Muscle layer of colon (tissue), 2 donors: Measurements from ENCODE around the gene FKBP6.
"Not testable (repeated sequence)": the region's sequence is repeated elsewhere in the genome, so short reads cannot be mapped to it uniquely, and the experiment has no call there.

Source experiments
- H3K27ac ChIP-seq: one replicate; pipeline ENCODE4 v1.7.0; 2013; ENCODE audit warnings: low read depth, mild to moderate bottlenecking, low read length, moderate library complexity
- H3K27me3 ChIP-seq, 2 donors: one replicate each; pipeline ENCODE4 v1.7.0; 2013; ENCODE audit warnings: low read length in 2 of 2, mild to moderate bottlenecking in 2 of 2; ENCODE audit not compliant: insufficient read depth in 2 of 2, control insufficient read depth in 1 of 2
- H3K36me3 ChIP-seq: one replicate; pipeline ENCODE4 v1.7.0; 2013; ENCODE audit warnings: mild to moderate bottlenecking, low read length; ENCODE audit not compliant: insufficient read depth
- H3K4me1 ChIP-seq: one replicate; pipeline ENCODE4 v1.7.0; 2013; ENCODE audit warnings: mild to moderate bottlenecking, low read length; ENCODE audit not compliant: insufficient read depth
- H3K4me3 ChIP-seq, 2 donors: one replicate each; pipeline ENCODE4 v1.7.0; 2013; ENCODE audit warnings: low read length in 2 of 2, low read depth in 1 of 2, mild to moderate bottlenecking in 1 of 2, moderate library complexity in 1 of 2
- H3K9ac ChIP-seq: one replicate; pipeline ENCODE4 v1.7.0; 2013; ENCODE audit warnings: low read length
- H3K9me3 ChIP-seq: one replicate; pipeline ENCODE4 v1.7.0; 2013; ENCODE audit warnings: mild to moderate bottlenecking, low read length
- donor health status: abdominal sarcoma.
- donor health status: Adenocarcinoma of cecum.

The FKBP6 gene

DNA sequence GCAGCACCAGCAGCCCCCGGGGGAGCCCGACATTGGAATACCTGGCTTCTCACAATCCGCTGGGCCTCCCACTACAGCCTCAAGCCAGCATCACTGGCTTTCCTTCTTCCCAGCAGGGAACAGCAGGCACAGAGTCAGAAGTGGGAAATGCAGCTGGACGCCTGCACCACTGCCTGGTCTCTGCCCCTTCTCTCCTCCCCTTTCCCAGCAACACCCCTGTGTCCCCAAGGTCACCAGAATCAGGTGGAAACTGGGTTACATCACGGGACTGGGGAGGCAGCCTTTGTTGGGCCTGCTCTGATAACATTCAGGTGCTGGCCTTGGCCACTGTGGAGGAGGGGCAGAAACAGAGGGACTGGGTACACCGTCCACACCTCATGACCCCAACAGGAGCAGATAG is 2.5 kb upstream of the FKBP6 start:
- not testable (repeated sequence) for H3K9ac ChIP-seq, H3K27ac ChIP-seq, H3K4me1 ChIP-seq, H3K36me3 ChIP-seq, H3K27me3 ChIP-seq, H3K9me3 ChIP-seq, H3K4me3 ChIP-seq

DNA sequence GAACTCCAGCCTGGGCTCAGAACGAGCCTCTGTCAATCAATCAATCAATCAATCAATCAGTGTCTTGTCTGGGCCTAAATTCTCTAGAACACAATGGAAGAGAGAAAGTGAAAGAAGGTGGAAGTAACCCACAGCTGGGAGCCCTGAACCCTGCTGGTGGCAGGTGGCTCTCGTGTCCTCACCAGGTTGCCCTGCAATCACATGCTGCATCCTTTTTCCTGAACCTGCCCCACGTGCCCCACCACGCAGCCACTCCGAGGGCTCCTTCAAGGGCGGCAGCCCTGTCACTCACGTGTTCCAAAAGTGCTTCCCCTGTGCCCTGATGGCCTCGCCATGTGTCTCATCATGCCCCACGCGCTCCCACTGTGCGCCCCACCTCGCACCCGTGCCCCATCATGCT is 512 bp upstream of the FKBP6 start:
- H3K27me3 ChIP-seq, H3K4me3 ChIP-seq, H3K9ac ChIP-seq, H3K27ac ChIP-seq, H3K9me3 ChIP-seq, H3K4me1 ChIP-seq, H3K36me3 ChIP-seq: not testable (repeated sequence)

DNA sequence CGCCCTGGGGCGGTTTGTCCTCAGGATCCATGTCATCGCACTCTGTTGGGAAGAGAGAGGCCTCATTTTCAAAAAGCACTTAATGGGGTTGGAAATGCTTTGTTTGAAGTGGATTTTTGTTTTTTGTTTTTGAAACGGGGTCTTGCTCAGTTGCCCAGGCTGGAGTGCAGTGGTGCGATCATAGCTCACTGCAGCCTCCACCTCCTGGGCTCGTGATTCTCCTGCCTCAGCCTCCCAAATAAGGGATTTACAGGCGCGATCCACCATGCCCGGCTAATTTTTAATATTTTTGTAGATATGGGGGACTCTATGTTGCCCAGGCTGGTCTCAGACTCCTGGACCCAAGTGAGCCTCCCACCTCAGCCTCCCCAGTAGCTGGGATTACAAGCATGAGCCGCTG is 735 bp downstream of the FKBP6 start:
- Histone ChIP-seq H3K27ac (no peak overlapping the region), H3K9me3 (no peaks in the 10 kb centered on the region), H3K4me3 (no peak overlapping the region), H3K36me3 (no peaks in the 10 kb centered on the region), H3K27me3 (no peaks in the 10 kb centered on the region), H3K9ac (no peak overlapping the region), H3K4me1 (peaks cover 4% of the 10 kb centered on the region)

DNA sequence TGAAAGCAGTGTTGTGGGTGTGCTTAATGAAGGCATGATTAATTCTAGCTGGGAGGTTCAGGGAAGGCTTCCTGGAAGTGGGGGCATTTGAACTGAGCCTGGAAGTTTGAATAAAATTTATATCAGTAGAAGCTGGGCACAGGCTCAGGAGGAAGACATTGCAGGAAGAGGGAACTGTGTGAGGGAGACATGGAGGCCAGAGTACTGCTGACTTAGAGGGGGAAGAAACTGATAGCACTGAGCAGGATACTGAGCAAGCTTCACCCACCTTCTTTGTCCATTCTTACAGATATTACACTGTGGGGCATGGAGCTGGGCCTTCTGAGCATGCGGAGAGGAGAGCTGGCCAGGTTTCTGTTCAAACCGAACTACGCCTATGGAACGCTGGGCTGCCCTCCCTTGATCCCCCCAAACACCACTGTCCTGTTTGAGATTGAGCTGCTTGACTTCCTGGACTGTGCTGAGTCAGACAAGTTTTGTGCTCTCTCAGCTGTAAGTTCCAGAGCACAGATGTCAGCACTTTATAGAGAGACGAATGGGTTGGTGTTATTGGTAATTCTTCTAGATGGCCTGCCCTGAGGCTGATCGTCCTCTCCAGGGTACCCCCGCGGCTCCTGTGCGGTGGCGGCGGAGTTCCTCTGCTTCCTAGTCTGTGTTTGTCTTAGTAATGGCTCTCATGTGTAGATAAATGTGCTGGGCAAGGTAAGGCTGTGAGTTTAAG is 2.1 kb downstream of the FKBP6 start:
- H3K27ac ChIP-seq: no peak overlapping the region
- no peak overlapping the region for H3K4me3 ChIP-seq
- H3K36me3 ChIP-seq: no peaks in the 10 kb centered on the region
- no peaks in the 10 kb centered on the region for H3K4me1 ChIP-seq
- H3K9me3 ChIP-seq: no peaks in the 10 kb centered on the region
- H3K9ac ChIP-seq: no peak overlapping the region
- H3K27me3 ChIP-seq: no peaks in the 10 kb centered on the region

DNA sequence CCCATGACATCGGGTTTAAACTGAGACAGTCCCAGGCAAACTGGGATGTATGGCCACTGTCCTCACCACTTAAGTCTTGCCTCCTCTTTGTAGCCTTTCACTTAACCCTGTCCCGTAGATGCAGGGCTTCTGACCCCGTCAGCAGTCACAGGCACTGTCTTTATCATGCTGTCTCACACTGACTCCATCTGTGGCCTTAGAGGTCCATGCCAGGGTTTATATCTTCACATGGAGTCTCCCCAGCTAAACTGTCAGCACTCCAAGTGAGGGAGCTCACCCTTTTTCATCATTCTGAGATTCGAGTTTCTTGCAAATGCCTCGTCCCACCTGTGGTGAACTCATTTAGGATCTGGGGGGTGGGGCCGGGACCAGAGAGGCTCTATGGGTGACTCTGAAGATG is 2.8 kb downstream of the FKBP6 start:
- Histone ChIP-seq H3K4me3 (no peak overlapping the region), H3K27ac (no peak overlapping the region), H3K9ac (no peak overlapping the region)

DNA sequence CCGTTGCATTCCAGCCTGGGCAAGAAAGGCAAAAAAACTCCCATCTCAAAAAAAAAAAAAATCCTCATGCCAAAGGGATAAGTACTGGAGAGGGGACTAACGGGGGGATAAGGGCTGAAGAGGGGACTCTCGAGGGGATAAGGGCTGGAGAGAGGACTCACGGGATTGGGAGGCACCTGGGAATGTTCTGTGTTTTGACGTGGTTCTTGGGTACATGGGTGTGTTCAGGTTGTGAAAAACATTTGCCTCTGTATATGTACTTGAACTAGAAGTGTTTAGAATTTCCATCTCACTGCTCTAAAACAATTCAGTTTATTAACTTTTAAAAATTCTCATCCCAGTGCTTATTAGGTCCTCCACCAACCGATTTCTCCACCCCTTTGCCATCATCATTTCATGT is 4.5 kb downstream of the FKBP6 start:
- H3K27ac ChIP-seq: no peak overlapping the region
- H3K36me3 ChIP-seq: no peaks in the 10 kb centered on the region
- H3K27me3 ChIP-seq: no peaks in the 10 kb centered on the region
- H3K4me1 ChIP-seq: no peaks in the 10 kb centered on the region
- H3K4me3 ChIP-seq: no peak overlapping the region
- H3K9me3 ChIP-seq: no peaks in the 10 kb centered on the region
- H3K9ac ChIP-seq: no peak overlapping the region

More for the DNA sequence above, 2.8 kb downstream of the FKBP6 start:
- Histone ChIP-seq H3K27me3 (no peaks in the 10 kb centered on the region), H3K9me3 (no peaks in the 10 kb centered on the region), H3K4me1 (no peaks in the 10 kb centered on the region), H3K36me3 (no peaks in the 10 kb centered on the region)

DNA sequence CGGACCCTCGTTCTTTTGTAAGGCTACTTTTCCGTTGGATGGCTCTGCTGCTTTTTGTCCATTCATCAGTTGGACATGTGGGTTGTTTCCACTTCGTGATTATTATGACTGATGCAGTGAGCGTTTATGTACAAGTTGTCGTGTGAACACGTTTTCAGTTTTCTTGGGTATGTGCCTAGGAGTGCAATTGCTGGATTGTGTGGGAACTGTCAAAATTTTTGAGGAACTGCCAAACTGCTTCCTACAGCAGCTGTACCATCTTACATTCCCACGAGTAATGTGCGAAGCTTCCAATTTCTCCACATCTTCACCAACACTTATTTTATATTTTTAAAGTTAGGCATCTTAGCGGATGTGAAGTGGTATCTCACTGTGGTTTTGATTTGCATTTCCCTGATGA is 10.4 kb downstream of the FKBP6 start:
- H3K4me1 ChIP-seq: peaks cover 5% of the 10 kb centered on the region
- no peaks in the 10 kb centered on the region for H3K36me3 ChIP-seq
- no peak overlapping the region for H3K4me3 ChIP-seq
- H3K9me3 ChIP-seq: no peaks in the 10 kb centered on the region
- no peaks in the 10 kb centered on the region for H3K27me3 ChIP-seq
- H3K9ac ChIP-seq: no peak overlapping the region
- no peak overlapping the region for H3K27ac ChIP-seq

DNA sequence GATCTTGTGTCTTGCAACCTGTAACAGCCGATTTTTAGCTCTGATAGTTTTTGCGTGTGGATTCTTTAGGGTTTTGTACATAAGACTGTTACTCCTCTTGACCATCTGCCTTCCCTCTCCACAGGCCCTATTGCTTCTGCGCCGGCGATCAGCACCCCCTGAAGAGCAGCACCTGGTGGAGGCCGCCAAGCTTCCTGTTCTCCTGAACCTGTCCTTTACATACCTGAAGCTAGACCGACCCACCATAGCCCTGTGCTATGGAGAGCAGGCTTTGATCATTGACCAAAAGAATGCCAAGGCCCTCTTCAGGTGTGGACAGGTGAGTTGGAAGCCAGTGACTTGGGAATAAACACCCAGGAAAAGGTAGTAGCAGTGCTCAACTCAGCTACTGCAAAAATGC is 12.6 kb downstream of the FKBP6 start:
- Histone ChIP-seq H3K9ac (no peak overlapping the region), H3K27me3 (no peaks in the 10 kb centered on the region), H3K4me1 (peaks cover 5% of the 10 kb centered on the region), H3K36me3 (no peaks in the 10 kb centered on the region), H3K4me3 (no peak overlapping the region), H3K27ac (no peak overlapping the region), H3K9me3 (no peaks in the 10 kb centered on the region)

DNA sequence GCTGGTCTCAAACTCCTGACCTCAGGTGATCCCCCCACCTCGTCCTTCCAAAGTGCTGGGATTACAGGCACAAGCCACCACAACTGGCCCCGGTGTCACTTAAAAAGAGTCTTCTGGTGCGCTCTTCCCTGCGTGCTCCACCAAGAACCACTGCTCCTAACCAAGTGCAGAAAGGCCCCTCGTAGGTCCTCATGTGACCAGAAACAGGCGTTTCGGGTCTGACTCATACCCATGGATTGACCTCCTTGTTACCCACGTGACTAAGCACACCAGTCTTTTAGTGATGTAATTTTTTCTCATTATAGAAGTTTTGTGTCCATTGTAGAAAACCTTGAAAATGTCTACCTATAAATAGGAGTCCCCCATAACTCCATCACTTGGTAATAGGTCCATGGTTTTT is 13.9 kb downstream of the FKBP6 start:
- Histone ChIP-seq H3K4me3 (no peak overlapping the region), H3K4me1 (peaks cover 5% of the 10 kb centered on the region), H3K9me3 (no peaks in the 10 kb centered on the region), H3K36me3 (no peaks in the 10 kb centered on the region), H3K27me3 (no peaks in the 10 kb centered on the region), H3K9ac (no peak overlapping the region), H3K27ac (no peak overlapping the region)

DNA sequence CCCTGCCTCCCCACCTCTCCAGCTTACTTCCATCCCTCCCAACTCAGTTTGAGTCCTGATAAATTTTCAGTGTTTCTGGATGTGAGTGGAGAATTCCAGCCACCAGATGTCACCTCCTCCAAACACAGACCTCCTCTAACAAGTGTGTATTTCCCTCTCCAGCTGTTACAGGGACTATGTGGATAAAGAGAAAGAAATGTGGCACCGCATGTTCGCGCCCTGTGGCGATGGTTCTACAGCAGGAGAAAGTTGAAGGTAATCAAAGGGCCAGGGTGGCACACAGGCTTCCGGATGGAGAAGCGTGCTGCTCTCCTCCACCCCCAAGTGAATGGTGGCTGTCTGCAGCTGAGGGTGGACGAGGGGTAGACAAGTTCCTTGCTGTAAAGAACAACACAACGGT is 14.7 kb downstream of the FKBP6 start:
- no peaks in the 10 kb centered on the region for H3K9me3 ChIP-seq
- peak overlapping the region; percentile 25 to 43 for H3K4me3 ChIP-seq
- no peak overlapping the region for H3K9ac ChIP-seq
- H3K27me3 ChIP-seq: no peaks in the 10 kb centered on the region
- H3K27ac ChIP-seq: no peak overlapping the region
- H3K4me1 ChIP-seq: peaks cover 5% of the 10 kb centered on the region
- no peaks in the 10 kb centered on the region for H3K36me3 ChIP-seq

DNA sequence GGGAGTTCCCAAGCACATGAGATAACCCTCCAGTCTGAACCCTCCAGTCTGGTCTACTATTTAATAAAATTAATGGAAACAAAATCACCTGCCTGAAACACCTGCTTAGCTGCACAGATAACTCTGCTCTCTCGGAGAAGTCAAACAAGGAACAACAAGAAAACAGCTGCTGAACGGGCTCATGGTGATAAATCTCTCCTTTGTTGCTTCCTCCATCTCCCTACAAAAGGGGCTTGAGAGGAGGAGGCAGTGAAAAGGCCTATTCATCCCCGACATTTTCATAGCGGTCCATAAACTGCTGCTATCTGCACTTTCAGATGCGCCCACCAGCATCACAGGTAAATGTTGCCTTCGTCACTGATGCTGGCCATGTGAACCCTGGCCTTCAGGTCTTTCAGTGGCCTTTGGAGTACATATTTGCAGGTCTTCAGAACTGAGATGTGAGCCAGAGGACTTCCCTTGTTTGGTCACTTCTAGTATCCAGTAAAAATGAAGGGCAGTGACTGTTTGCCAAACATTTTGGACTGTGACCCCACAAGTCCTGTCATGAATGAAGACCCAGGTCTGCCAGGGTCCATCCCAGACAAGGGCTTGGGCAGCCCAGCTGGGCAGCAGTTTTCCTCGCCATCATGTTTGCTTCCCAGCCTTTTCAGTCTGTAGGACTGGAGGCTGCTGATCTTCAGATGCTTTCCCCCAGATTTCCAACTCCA is 15.9 kb downstream of the FKBP6 start:
- peaks cover 5% of the 10 kb centered on the region for H3K4me1 ChIP-seq
- H3K9me3 ChIP-seq: no peaks in the 10 kb centered on the region
- no peaks in the 10 kb centered on the region for H3K36me3 ChIP-seq
- no peak overlapping the region for H3K9ac ChIP-seq
- H3K4me3 ChIP-seq: no peak overlapping the region
- H3K27me3 ChIP-seq: no peaks in the 10 kb centered on the region
- no peak overlapping the region for H3K27ac ChIP-seq

DNA sequence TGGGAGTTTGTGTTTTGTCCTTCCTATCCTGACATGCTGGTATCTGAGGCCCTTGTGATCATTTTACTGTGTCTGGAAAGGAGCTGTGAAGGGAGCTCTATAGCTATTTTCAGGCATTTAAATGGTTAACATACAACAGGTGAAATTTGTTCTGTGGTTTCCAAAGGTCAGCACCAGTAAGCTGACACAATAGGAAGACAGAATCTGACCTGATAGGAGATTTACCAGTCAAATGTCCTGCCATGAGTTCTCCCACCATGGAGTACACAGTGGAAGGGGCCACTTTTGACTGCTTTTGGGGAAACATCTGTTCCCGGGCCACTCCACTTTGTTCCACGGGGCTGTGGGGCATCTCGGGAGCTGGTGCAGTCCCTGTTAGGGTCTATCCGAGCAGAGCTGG is 17.6 kb downstream of the FKBP6 start:
- Histone ChIP-seq H3K27me3 (no peaks in the 10 kb centered on the region), H3K27ac (no peak overlapping the region), H3K9ac (no peak overlapping the region), H3K36me3 (no peaks in the 10 kb centered on the region), H3K4me3 (no peak overlapping the region), H3K4me1 (peaks cover 5% of the 10 kb centered on the region), H3K9me3 (no peaks in the 10 kb centered on the region)
